DND-41 (cell line): Measurements from ENCODE around the gene IL1RAPL2.

ENCODE experiments used
- EZH2 ChIP-seq: IDR thresholded peaks from 3 replicates; pipeline ENCODE4 v1.6.1; 2012; ENCODE audit warnings: borderline replicate concordance, low read depth, mild to moderate bottlenecking, moderate library complexity, low read length, inconsistent platforms; ENCODE audit not compliant: severe bottlenecking
- TF ChIP-seq, protein P1 (sequence below): IDR thresholded peaks from 2 replicates; pipeline ENCODE4 v1.5.1; 2012; ENCODE audit warnings: borderline replicate concordance, low read length, moderate library complexity, mild to moderate bottlenecking; ENCODE audit not compliant: poor library complexity, severe bottlenecking; ENCODE audit errors: extremely low read depth

DNA sequence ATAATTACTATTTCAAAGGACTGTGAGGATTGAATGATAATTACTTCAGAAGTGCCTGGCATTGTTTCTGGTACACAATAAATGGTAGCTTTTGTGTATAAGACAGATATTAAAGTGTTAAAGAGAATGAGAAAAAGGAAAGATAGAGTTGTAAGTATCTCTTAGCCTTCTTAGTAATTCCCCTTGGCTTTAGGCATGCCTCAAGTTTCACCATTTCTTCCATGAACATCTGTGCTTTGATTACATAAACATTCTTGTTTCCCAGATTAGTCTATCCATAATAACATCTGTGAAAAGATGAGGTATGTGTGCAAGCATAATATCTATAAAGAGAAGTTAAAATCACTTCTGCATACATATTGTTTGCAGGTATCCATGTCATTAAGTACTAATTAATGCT lies 885.4 kb downstream of the IL1RAPL2 start:
- TF ChIP-seq EZH2 = no peak
- TF ChIP-seq, protein P1, sequence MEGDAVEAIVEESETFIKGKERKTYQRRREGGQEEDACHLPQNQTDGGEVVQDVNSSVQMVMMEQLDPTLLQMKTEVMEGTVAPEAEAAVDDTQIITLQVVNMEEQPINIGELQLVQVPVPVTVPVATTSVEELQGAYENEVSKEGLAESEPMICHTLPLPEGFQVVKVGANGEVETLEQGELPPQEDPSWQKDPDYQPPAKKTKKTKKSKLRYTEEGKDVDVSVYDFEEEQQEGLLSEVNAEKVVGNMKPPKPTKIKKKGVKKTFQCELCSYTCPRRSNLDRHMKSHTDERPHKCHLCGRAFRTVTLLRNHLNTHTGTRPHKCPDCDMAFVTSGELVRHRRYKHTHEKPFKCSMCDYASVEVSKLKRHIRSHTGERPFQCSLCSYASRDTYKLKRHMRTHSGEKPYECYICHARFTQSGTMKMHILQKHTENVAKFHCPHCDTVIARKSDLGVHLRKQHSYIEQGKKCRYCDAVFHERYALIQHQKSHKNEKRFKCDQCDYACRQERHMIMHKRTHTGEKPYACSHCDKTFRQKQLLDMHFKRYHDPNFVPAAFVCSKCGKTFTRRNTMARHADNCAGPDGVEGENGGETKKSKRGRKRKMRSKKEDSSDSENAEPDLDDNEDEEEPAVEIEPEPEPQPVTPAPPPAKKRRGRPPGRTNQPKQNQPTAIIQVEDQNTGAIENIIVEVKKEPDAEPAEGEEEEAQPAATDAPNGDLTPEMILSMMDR = no peak
